GM12801 (cell line): ENCODE data around the gene C1orf198.

Experiments
- CTCF ChIP-seq: IDR thresholded peaks from one replicate; pipeline ENCODE4 v1.5.1; 2011; ENCODE audit warnings: control low read depth; ENCODE audit not compliant: insufficient read length; ENCODE audit errors: extremely low read depth

C1orf198 gene

GRCh38 chr1:230909974-230910754 is 41.8 kb upstream of the C1orf198 start:
- no peak for TF ChIP-seq CTCF

GRCh38 chr1:230907472-230908205 is 39.3 kb upstream of the C1orf198 start:
- TF ChIP-seq CTCF = no peak

- no peak for TF ChIP-seq CTCF
Observed at GRCh38 chr1:230906226-230906625, 37.9 kb upstream of the C1orf198 start.

GRCh38 chr1:230905733-230906132 is 37.4 kb upstream of the C1orf198 start:
- no peak for TF ChIP-seq CTCF

- TF ChIP-seq CTCF = no peak
Observed at GRCh38 chr1:230902349-230902923, 34.1 kb upstream of the C1orf198 start.

- no peak for TF ChIP-seq CTCF
Observed at GRCh38 chr1:230901671-230902070, 33.4 kb upstream of the C1orf198 start.

GRCh38 chr1:230900984-230901383 is 32.7 kb upstream of the C1orf198 start:
- no peak for TF ChIP-seq CTCF
